NCI-H1417 treated with DMSO at 0.1 percent for 48 hours (cell line): ENCODE results near the gene AKR1C1.
"Not testable (repeated sequence)": the region's sequence is repeated elsewhere in the genome, so short reads cannot be mapped to it uniquely, and the experiment has no call there.

Experiments
- DNase-seq: peaks from one replicate; lab custom pipeline; 2025; lab: John Stamatoyannopoulos, UW

Gene AKR1C1

DNA sequence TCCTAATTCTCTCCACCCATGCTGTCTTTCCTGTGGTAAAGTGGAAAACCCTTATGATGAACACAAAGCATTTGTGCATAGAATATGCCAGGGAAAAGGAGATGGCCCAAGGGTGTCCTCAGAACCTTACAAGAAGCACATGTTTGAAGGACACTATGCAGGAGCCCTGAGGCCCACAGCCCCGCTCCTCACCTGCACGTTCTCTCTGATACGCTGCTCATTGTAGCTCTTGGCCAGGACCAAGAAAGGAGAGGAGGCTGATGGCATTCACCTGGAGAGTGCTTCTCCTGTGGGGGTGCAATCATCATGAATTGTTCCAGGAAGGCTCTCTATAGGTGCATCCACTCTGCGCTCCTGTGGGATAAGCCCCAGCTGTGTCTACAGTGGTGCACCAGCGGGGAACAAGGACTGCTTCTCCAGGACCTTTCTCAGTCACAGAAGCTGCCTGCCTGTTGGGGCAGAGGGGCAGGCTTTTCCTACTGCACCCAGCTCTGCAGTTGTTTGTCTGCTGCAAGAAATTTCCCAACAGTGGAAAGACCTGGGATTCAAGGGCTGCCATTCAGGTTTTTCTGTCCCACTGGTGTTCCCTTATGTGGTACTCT, 20.5 kb downstream of the AKR1C1 start:
- DNase-seq: no peak

GRCh38 chr10:4984223-4984622, 21.0 kb downstream of the AKR1C1 start:
- DNase-seq: no peak

- DNase-seq: no peak
Measured at GRCh38 chr10:4984971-4985594, 21.9 kb downstream of the AKR1C1 start.

DNA sequence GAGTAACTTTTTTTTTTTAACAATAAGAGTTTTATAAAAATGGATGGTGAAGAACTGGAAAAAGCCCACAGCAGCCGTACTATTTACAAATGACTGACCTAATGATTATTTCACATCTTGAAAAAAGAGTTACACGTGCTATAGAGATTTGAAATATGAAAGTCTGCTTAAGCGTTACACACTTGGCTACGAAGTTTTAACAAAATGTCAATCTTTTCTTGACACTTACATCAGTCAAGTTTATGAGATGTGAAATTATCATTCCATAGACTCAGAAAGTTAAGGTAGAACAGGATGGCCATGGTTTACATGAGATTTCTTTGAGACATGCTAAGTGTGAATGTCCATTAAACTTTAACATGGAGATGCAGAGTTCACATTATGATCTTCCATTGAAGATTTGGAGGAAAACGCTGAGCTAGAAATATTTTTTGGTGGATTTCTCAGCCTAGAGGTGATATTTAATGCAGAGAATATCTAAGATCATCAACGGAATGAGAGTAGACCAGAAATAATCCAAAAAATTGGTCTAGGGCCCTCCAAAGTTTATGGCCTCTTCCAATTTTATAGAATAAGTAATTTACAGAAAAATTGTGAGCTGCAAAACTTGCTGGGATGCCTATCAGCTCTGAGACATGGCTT, 24.9 kb downstream of the AKR1C1 start:
- not testable (repeated sequence) for DNase-seq

- DNase-seq: no peak
Measured at GRCh38 chr10:4990217-4990616, 27.0 kb downstream of the AKR1C1 start.

GRCh38 chr10:4991463-4991862, 28.2 kb downstream of the AKR1C1 start:
- DNase-seq: not testable (repeated sequence)

DNA sequence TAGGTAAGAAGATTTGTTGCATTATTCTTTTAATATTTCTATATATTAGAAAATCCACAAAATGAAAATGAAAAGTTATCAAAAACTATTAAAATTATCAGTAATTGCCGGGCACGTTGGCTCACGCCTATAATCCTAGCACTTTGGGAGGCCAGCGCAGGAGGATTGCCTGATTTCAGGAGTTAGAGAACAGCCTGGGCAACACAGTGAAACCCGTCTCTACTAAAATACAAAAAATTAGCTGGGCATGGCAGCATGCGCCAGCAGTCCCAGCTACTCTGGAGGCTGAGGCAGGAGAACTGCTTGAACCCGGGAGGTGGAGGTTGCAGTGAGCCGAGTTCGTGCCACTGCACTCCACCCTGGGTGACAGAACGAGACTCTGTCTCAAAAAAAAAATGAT, 29.3 kb downstream of the AKR1C1 start:
- DNase-seq: not testable (repeated sequence)

DNA sequence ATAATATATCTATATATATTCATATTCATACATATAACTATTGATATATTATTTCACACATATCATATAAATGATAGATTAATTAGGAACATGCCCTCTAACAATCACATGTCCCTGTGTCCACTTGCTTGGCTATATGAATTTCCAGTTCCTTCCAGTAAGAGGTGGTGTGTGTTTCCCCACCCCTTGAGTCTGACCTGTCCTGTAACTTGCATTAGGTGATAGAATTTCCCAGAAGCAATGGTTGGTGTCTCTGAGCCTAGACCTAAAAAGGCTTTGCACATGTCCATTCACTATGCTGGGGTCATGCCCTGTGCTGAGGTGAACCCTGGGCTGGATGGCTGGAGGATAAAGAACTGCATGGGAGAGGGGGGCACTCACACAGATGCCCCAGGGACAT, 31.0 kb downstream of the AKR1C1 start:
- DNase-seq: not testable (repeated sequence)

GRCh38 chr10:4998671-4999070, 35.5 kb downstream of the AKR1C1 start:
- no peak for DNase-seq

GRCh38 chr10:5002013-5002727, 39.0 kb downstream of the AKR1C1 start:
- no peak for DNase-seq

DNA sequence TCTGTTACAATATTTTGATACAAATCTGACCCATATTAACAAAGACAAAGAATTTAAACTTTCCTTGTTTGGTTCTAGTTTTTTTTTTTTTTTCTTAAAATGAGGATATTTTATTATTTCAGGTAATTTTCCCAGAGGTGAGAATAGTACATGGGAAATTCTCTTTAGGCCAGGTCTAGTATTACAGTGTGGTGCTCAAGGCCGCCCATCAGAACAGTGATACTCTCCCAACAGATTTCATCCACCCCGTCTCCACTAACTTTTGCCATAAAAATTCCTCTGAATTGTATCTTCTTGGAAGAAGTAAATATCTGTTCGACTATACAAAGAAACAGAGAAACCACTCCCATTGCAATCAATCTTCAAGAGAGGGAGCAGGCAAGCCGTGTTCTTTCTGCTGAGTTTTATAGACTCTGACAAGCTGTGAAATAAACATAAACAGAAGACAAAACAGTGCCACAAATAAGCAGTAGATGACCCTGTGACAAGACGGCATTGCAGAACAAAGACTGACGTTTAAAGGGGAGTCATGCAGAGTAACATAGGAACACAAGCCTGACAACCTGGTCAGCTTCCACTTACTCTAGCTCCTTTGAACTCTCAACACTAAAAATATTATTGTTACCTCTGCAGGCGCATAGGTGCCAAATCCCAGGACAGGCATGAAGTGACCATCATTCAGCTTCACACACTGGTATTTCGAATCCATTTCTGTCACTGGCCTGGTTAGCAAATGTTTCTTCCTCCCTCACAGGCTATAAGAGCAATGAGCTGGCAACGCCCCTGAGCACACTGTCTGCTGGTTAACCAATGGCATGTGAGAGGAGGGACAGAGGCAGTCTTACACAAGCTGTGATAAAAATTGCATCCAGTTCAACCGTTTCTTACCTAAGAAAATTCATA, 40.2 kb downstream of the AKR1C1 start, which contains the start of gene AKR1C2:
TSS of gene AKR1C2 (minus strand) at position 731 of the 903 bp plus-strand sequence. CDS start at position 709, 22 bp downstream.
- DNase-seq: not testable (repeated sequence)

- not testable (repeated sequence) for DNase-seq
Measured at GRCh38 chr10:5004030-5004385, 40.8 kb downstream of the AKR1C1 start.

DNA sequence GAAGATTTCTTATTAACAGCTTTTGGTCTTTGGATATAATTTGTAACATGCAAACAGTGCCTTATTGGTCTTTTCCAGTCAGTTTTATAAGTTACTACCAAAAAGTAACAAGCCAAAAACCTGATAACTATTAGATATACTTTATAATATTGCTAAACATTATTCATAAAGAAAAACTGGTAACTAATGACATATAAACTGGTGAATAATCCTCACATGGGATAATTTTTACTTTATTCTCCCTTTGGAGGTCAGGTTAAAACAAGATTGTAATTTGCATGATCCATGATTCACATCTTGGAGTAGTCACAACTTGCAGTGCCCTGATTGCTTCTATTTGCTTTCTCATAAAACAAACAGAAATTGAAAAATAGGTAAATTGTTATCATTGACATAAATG, 41.3 kb downstream of the AKR1C1 start:
- DNase-seq: not testable (repeated sequence)

GRCh38 chr10:5008857-5009548, 45.8 kb downstream of the AKR1C1 start:
- not testable (repeated sequence) for DNase-seq

DNA sequence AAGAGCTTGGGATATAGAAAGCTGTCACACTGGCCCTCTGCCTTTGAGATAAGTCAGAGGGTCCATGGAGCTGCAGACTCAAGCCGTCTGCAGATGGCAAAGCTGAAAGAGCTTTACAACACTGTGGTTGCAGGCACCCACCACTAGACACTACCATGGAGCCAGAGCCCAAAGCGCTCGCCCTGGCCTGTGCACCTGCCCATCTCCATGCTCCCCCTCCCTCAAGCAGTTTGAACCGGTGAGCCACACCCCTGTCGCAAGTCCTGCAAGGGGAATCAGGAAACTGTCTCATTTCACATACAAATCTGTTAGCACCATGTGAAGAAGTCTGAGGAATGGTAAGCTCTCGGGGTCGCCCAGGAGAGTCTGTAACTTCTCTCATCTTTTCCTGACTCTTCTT, 46.8 kb downstream of the AKR1C1 start:
- DNase-seq: not testable (repeated sequence)

GRCh38 chr10:5011392-5011791, 48.2 kb downstream of the AKR1C1 start:
- DNase-seq: not testable (repeated sequence)

GRCh38 chr10:5012595-5012994, 49.4 kb downstream of the AKR1C1 start:
- no peak for DNase-seq

DNA sequence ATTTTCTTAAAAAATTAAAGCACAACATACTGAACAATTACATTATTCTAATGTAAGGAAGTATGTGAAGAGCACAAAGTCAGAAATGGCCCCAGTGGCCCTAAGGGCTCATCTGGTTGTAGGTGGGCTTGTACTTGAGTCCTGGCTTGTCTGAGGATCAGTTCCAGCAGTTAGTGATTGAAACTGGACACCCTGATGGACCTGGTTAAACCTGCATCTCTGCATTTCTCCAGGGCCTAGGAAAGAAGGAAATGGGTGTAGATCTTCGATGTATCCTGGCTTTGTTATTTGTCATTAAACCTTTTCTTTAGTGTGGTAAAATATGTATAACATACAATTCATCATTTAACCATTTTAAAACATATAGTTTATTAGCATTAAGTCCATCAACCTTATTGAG, 50.2 kb downstream of the AKR1C1 start:
- DNase-seq: no peak

DNA sequence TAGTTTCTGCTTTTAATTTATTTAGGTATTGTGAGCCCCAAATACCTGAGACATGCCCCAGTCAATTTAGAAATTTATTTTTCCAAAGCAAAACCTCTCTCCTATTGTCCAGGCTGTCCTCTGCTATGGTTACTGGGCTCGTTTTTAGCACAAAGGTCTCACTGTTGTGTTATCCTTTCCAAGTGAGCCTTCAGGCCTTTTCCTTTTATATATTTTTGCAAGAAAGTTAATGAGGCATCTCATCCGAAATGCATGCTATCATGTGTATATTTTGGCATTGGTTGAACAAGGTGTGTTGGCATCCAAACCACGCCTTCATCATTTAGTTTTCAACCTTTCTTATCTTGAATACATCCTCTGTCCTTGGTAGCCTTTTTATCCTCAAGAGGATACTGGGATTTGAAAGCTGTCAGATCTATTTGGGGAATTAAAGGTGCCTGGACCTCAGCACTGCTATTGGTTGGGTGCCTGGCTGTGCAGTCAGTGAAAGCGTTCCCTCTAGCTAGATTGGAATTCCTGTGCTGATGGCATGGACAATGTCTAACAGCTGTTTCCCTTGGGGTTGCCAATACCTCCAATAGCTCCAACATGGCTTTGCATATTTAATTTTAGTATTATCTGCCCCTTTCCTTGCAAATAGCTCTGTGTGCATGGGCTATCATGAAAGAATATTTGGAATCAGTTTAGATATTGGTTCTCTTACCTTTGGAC, 51.1 kb downstream of the AKR1C1 start:
- not testable (repeated sequence) for DNase-seq

- DNase-seq: no peak
Measured at GRCh38 chr10:5014936-5015335, 51.7 kb downstream of the AKR1C1 start.
